IMR-90 (cell line): ENCODE results near the gene SPATA31D3. TPM values are rescaled to one million over a fixed set of nuclear protein-coding genes. Genes with fewer than 3 reads are reported as not detected.

ENCODE experiments used
- ATAC-seq: fragments of 200-7000 bp; cut with Tn5 transposase; 2 replicates; pipeline ENCODE4 v1.9.1; 2020; ENCODE audit warnings: low read depth, mild to moderate bottlenecking, moderate library complexity
- BruUV-seq: library from RNA; stranded (reverse); fragments of 400-500 nt; replicated peaks from 2 replicates; lab custom pipeline; 2021; lab: Mats Ljungman, UMichigan
- CTCF ChIA-PET: fragments of 300-600 bp; formaldehyde crosslinking; extraction: SDS; loops from one replicate; lab custom pipeline; 2021; ENCODE audit warnings: antibody characterized with exemption; lab: Yijun Ruan, JAX
- POLR2A ChIA-PET: fragments of 300-600 bp; sonication (Branson Sonifier 250); formaldehyde crosslinking; loops from one replicate; lab custom pipeline; 2022; ENCODE audit warnings: antibody characterized with exemption; ENCODE audit not compliant: unreplicated experiment; lab: Charles Lee
- DNase-seq: peaks from one replicate; pipeline ENCODE4 v3.0.0; 2013
- H2AFZ ChIP-seq: replicated peaks from 2 replicates; pipeline ENCODE3; 2013; ENCODE audit warnings: low read length, mild to moderate bottlenecking; ENCODE audit not compliant: poor library complexity
- H2AK5ac ChIP-seq: 2 replicates; pipeline ENCODE4 v1.6.1; 2013; ENCODE audit warnings: low read depth, low read length, inconsistent platforms
- H2AK9ac ChIP-seq: replicated peaks from 2 replicates; pipeline ENCODE3; 2013; ENCODE audit warnings: mild to moderate bottlenecking, low read depth, low read length, moderate library complexity; ENCODE audit not compliant: poor library complexity
- H2BK120ac ChIP-seq: 2 replicates; pipeline ENCODE4 v1.6.1; 2013; ENCODE audit warnings: low read depth, low read length, inconsistent platforms
- H2BK15ac ChIP-seq: 3 replicates; pipeline ENCODE4 v1.6.1; 2013; ENCODE audit warnings: low read depth, low read length, inconsistent platforms
- H2BK20ac ChIP-seq: 2 replicates; pipeline ENCODE4 v1.6.1; 2013; ENCODE audit warnings: low read depth, mild to moderate bottlenecking, inconsistent platforms, low read length, moderate library complexity
- H2BK5ac ChIP-seq: 2 replicates; pipeline ENCODE4 v1.6.1; 2013; ENCODE audit warnings: mild to moderate bottlenecking, low read depth, low read length, inconsistent platforms; ENCODE audit not compliant: poor library complexity, severe bottlenecking
- H3K14ac ChIP-seq: replicated peaks from 2 replicates; pipeline ENCODE4 v1.6.1; 2013; ENCODE audit warnings: low read depth, low read length, inconsistent platforms
- H3K18ac ChIP-seq: 2 replicates; pipeline ENCODE4 v1.6.1; 2013; ENCODE audit warnings: low read depth, low read length, control low read depth
- H3K23ac ChIP-seq: 2 replicates; pipeline ENCODE4 v1.6.1; 2013; ENCODE audit warnings: low read depth, low read length, inconsistent platforms
- H3K27ac ChIP-seq: 2 replicates; pipeline ENCODE4 v1.5.1; 2013; ENCODE audit warnings: mild to moderate bottlenecking, control low read depth, low read length; ENCODE audit not compliant: insufficient read depth
- H3K27me3 ChIP-seq: 2 replicates; pipeline ENCODE4 v1.6.1; 2013; ENCODE audit warnings: low read length; ENCODE audit not compliant: control insufficient read depth, insufficient read depth
- H3K36me3 ChIP-seq: 2 replicates; pipeline ENCODE4 v1.6.1; 2013; ENCODE audit warnings: low read length, mixed read lengths; ENCODE audit not compliant: control insufficient read depth, insufficient read depth
- H3K4ac ChIP-seq: 2 replicates; pipeline ENCODE4 v1.6.1; 2013; ENCODE audit warnings: low read depth, low read length, inconsistent platforms
- H3K4me1 ChIP-seq: 2 replicates; pipeline ENCODE4 v1.6.1; 2013; ENCODE audit warnings: low read length, mixed read lengths; ENCODE audit not compliant: control insufficient read depth, insufficient read depth
- H3K4me2 ChIP-seq: 2 replicates; pipeline ENCODE4 v1.6.1; 2013; ENCODE audit warnings: low read depth, mild to moderate bottlenecking, control low read depth, low read length, moderate library complexity
- H3K4me3 ChIP-seq: 2 replicates; pipeline ENCODE4 v1.5.1; 2013; ENCODE audit warnings: low read depth, mild to moderate bottlenecking, control low read depth, low read length, moderate library complexity; ENCODE audit not compliant: insufficient read depth
- H3K56ac ChIP-seq: 2 replicates; pipeline ENCODE4 v1.6.1; 2013; ENCODE audit warnings: low read length, inconsistent platforms; ENCODE audit not compliant: insufficient read depth; ENCODE audit errors: extremely low read depth
- H3K79me1 ChIP-seq, 2 experiments: 2 replicates each; pipeline ENCODE4 v1.6.1; 2013; ENCODE audit warnings: low read length in 2 of 2, inconsistent platforms in 1 of 2, low read depth in 1 of 2
- H3K9ac ChIP-seq: 2 replicates; pipeline ENCODE4 v1.6.1; 2013; ENCODE audit warnings: low read depth, low read length, control low read depth
- H3K9me1 ChIP-seq: 2 replicates; pipeline ENCODE4 v1.6.1; 2013; ENCODE audit warnings: low read length, inconsistent platforms; ENCODE audit not compliant: insufficient read depth
- H3K9me3 ChIP-seq: 2 replicates; pipeline ENCODE4 v1.6.1; 2013; ENCODE audit warnings: low read length; ENCODE audit not compliant: control insufficient read depth, insufficient read depth
- H4K20me1 ChIP-seq: 2 replicates; pipeline ENCODE4 v1.6.1; 2013; ENCODE audit warnings: low read length, inconsistent platforms; ENCODE audit not compliant: insufficient read depth
- H4K5ac ChIP-seq: 2 replicates; pipeline ENCODE4 v1.6.1; 2013; ENCODE audit warnings: mild to moderate bottlenecking, low read depth, low read length, control low read depth
- H4K8ac ChIP-seq, 2 experiments: 2 replicates each; pipeline ENCODE4 v1.6.1; 2013; ENCODE audit warnings: low read depth in 2 of 2, low read length in 2 of 2, control low read depth in 1 of 2, inconsistent platforms in 1 of 2
- H4K91ac ChIP-seq: 2 replicates; pipeline ENCODE4 v1.6.1; 2013; ENCODE audit warnings: low read depth, low read length, inconsistent platforms; ENCODE audit not compliant: insufficient read depth
- CEBPB ChIP-seq: IDR thresholded peaks from 2 replicates; pipeline ENCODE4 v1.6.1; 2012; ENCODE audit warnings: low read depth, low read length, improper control_type of control experiment
- CHD1 ChIP-seq: IDR thresholded peaks from 2 replicates; pipeline ENCODE4 v1.6.1; 2012; ENCODE audit warnings: low read depth, low read length, improper control_type of control experiment
- FOS ChIP-seq: fragments of 150-350 bp; IDR thresholded peaks from 2 replicates; pipeline ENCODE4 v1.6.1; 2016; ENCODE audit warnings: low read depth, low read length
- MXI1 ChIP-seq: IDR thresholded peaks from 2 replicates; pipeline ENCODE4 v1.6.1; 2012; ENCODE audit warnings: low read depth, mild to moderate bottlenecking, low read length, moderate library complexity, borderline replicate concordance
- POLR2A ChIP-seq: IDR thresholded peaks from 2 replicates; pipeline ENCODE4 v1.6.1; 2012; ENCODE audit warnings: mild to moderate bottlenecking, low read depth, low read length
- RAD21 ChIP-seq: IDR thresholded peaks from 2 replicates; pipeline ENCODE4 v1.6.1; 2012; ENCODE audit warnings: low read length, improper control_type of control experiment
- RCOR1 ChIP-seq: IDR thresholded peaks from 2 replicates; pipeline ENCODE4 v1.6.1; 2012; ENCODE audit warnings: mild to moderate bottlenecking, low read length, improper control_type of control experiment; ENCODE audit not compliant: insufficient replicate concordance
- RFX5 ChIP-seq: IDR thresholded peaks from 2 replicates; pipeline ENCODE4 v1.8.0; 2012; ENCODE audit warnings: low read depth, mild to moderate bottlenecking, low read length, moderate library complexity
- WGBS, 2 experiments: methylation state at CpG; one replicate each; pipeline versions ENCODE4 v1.1.5 to v1.1.7; 2013; ENCODE audit warnings: missing lambda C conversion rate in 2 of 2; ENCODE audit not compliant: insufficient read length in 1 of 2; ENCODE audit errors: extremely low coverage in 2 of 2; 5-methylcytosine and 5-hydroxymethylcytosine counted together
- dilution Hi-C: fragments of 300-500 bp; cut with HindIII; formaldehyde crosslinking; loops from one replicate; pipeline ENCODE4 v1.14.3; 2018; ENCODE audit warnings: low sequenced_read_pairs; ENCODE audit not compliant: unreplicated experiment
- in situ Hi-C: fragments of 300-500 bp; cut with MboI; formaldehyde crosslinking; loops from 3 replicates; pipeline ENCODE4 v1.14.3; 2019; ENCODE audit warnings: low sequenced_read_pairs, inconsistent platforms, mixed read lengths
- intact Hi-C: fragments of 100-400 bp; cut with micrococcal nuclease; formaldehyde crosslinking; loops from 2 replicates; pipeline ENCODE4 v1.10.0; 2022
- polyA plus RNA-seq, 3 experiments: library from polyadenylated mRNA; depleted of rRNA; stranded (reverse); fragments of >200 nt; gene quantifications; 2 replicates each; pipeline ENCODE4 v1.2.3, GENCODE V29; 2012; ENCODE audit warnings: low replicate concordance in 1 of 3
- total RNA-seq: library from RNA; depleted of rRNA; stranded (reverse); fragments of >200 nt; gene quantifications from 2 replicates; pipeline ENCODE4 v1.2.3, GENCODE V29; 2012
- TF ChIP-seq, protein P1 (sequence below): fragments of 150-350 bp; IDR thresholded peaks from 2 replicates; pipeline ENCODE4 v1.6.1; 2017; ENCODE audit warnings: mild to moderate bottlenecking, antibody characterized with exemption, low read length, low read depth
- TF ChIP-seq, protein P2 (sequence below): conservative IDR thresholded peaks from 2 replicates; pipeline ENCODE4 v1.5.1; 2012; ENCODE audit warnings: mild to moderate bottlenecking, low read depth, low read length, improper control_type of control experiment

Gene SPATA31D3
- total and polyA plus RNA-seq, 2 of the 4 experiments (the other 2 are of a cell fraction): not detected

DNA sequence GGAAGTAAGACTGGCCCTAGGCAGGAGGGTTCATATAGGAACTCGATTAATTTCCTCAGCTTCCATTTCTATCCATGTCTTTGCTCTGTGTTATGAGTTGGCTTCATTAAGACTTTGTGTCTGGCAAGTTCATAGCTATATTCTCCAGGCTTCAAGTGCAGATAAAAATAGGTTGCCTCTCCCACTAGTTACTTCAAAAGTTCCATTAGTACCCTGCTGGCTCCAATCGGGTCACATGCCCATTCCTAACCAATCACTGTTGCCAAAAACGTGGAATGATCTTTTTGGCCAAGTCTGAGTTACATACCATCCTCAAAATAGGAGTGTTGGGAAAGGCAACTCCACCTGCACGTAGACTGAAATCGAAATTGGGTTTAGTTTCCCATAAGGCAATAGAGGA lies 31.5 kb downstream of the SPATA31D3 start:
- Histone ChIP-seq H3K9me1 (no peaks in the 10 kb centered on the region), H2AFZ (no peak overlapping the region), H3K27me3 (peaks cover 3% of the 10 kb centered on the region), H3K23ac (no peak overlapping the region), H2AK9ac (no peak overlapping the region), H3K4me2 (no peak overlapping the region), H3K9me3 (no peaks in the 10 kb centered on the region), H2BK20ac (no peak overlapping the region), H3K36me3 (no peaks in the 10 kb centered on the region), H2AK5ac (no peak overlapping the region), H3K56ac (no peak overlapping the region), H3K79me1 (no peaks in the 10 kb centered on the region), H2BK120ac (no peak overlapping the region), H4K8ac (no peak overlapping the region), H2BK15ac (no peak overlapping the region), H4K5ac (no peak overlapping the region), H3K9ac (no peak overlapping the region), H2BK5ac (no peak overlapping the region), H3K27ac (no peak overlapping the region), H3K18ac (no peak overlapping the region), H3K14ac (no peak overlapping the region), H4K20me1 (no peaks in the 10 kb centered on the region), H3K4ac (no peak overlapping the region), H3K4me1 (no peaks in the 10 kb centered on the region), H3K4me3 (no peak overlapping the region), H4K91ac (no peak overlapping the region)
- ChIA-PET POLR2A (no interaction called here), CTCF (no interaction called here)
- no CpG with 5 or more reads among the region's 5 CpGs for WGBS, 2 experiments
- BruUV-seq: no TSS peak
- intact Hi-C loops: no loop called here
- ATAC-seq (no peak), DNase-seq (no peak)
- in situ Hi-C loops: no loop called here
- dilution Hi-C loops: no loop called here
- no peak for TF ChIP-seq FOS
- TF ChIP-seq, protein P1, sequence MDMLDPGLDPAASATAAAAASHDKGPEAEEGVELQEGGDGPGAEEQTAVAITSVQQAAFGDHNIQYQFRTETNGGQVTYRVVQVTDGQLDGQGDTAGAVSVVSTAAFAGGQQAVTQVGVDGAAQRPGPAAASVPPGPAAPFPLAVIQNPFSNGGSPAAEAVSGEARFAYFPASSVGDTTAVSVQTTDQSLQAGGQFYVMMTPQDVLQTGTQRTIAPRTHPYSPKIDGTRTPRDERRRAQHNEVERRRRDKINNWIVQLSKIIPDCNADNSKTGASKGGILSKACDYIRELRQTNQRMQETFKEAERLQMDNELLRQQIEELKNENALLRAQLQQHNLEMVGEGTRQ: no peak
- TF ChIP-seq, protein P2, sequence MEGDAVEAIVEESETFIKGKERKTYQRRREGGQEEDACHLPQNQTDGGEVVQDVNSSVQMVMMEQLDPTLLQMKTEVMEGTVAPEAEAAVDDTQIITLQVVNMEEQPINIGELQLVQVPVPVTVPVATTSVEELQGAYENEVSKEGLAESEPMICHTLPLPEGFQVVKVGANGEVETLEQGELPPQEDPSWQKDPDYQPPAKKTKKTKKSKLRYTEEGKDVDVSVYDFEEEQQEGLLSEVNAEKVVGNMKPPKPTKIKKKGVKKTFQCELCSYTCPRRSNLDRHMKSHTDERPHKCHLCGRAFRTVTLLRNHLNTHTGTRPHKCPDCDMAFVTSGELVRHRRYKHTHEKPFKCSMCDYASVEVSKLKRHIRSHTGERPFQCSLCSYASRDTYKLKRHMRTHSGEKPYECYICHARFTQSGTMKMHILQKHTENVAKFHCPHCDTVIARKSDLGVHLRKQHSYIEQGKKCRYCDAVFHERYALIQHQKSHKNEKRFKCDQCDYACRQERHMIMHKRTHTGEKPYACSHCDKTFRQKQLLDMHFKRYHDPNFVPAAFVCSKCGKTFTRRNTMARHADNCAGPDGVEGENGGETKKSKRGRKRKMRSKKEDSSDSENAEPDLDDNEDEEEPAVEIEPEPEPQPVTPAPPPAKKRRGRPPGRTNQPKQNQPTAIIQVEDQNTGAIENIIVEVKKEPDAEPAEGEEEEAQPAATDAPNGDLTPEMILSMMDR: no peak
- no peak for TF ChIP-seq POLR2A
- TF ChIP-seq CHD1: no peak
- TF ChIP-seq CEBPB: no peak
- TF ChIP-seq RCOR1: no peak
- no peak for TF ChIP-seq MXI1
- TF ChIP-seq RFX5: no peak
- no peak for TF ChIP-seq RAD21
